GM19351 (cell line): ENCODE data around the gene BRCA2.

ENCODE experiments used
- ATAC-seq: cut with Tn5 transposase; IDR thresholded peaks from one replicate; pipeline ENCODE4 v1.9.1; 2021; ENCODE audit warnings: mild to moderate bottlenecking, moderate library complexity; ENCODE audit not compliant: unreplicated experiment

The BRCA2 gene

GRCh38 chr13:32426990-32427851 is 111.9 kb downstream of the BRCA2 start:
- ATAC-seq, result peak; percentile 17

- ATAC-seq, result peak; percentile 67
Measured at GRCh38 chr13:32427852-32428580, 112.7 kb downstream of the BRCA2 start, which contains the start of gene N4BP2L1. Gene N4BP2L1, minus strand, starts transcription at chr13:32428130. Its CDS starts 48 bp downstream, at chr13:32428082.

GRCh38 chr13:32428581-32429432 is 113.5 kb downstream of the BRCA2 start:
- ATAC-seq, result no peak

GRCh38 chr13:32429433-32429909 is 114.2 kb downstream of the BRCA2 start:
- ATAC-seq, result no peak

- ATAC-seq, result no peak
Measured at GRCh38 chr13:32430018-32430747, 114.9 kb downstream of the BRCA2 start.

GRCh38 chr13:32431361-32431760 is 116.1 kb downstream of the BRCA2 start:
- ATAC-seq, result no peak

GRCh38 chr13:32432856-32433255 is 117.5 kb downstream of the BRCA2 start:
- no peak for ATAC-seq

GRCh38 chr13:32438871-32439270 is 123.6 kb downstream of the BRCA2 start:
- ATAC-seq, result no peak

- peak; percentile 66 for ATAC-seq
Measured at GRCh38 chr13:32443111-32443510, 127.8 kb downstream of the BRCA2 start.

- ATAC-seq, result no peak
Measured at GRCh38 chr13:32445461-32445860, 130.2 kb downstream of the BRCA2 start.

- ATAC-seq, result no peak
Measured at GRCh38 chr13:32446220-32446619, 130.9 kb downstream of the BRCA2 start.

- ATAC-seq, result no peak
Measured at GRCh38 chr13:32446773-32447465, 131.6 kb downstream of the BRCA2 start.

GRCh38 chr13:32447894-32448623 is 132.8 kb downstream of the BRCA2 start:
- no peak for ATAC-seq

GRCh38 chr13:32448972-32449371 is 133.7 kb downstream of the BRCA2 start:
- ATAC-seq, result no peak
